ENCODE measurements around the gene TNFRSF18.
A peak's percentile ranks its signal among the peaks of the same experiment; 100 is the strongest.

TNFRSF18 gene

DNA sequence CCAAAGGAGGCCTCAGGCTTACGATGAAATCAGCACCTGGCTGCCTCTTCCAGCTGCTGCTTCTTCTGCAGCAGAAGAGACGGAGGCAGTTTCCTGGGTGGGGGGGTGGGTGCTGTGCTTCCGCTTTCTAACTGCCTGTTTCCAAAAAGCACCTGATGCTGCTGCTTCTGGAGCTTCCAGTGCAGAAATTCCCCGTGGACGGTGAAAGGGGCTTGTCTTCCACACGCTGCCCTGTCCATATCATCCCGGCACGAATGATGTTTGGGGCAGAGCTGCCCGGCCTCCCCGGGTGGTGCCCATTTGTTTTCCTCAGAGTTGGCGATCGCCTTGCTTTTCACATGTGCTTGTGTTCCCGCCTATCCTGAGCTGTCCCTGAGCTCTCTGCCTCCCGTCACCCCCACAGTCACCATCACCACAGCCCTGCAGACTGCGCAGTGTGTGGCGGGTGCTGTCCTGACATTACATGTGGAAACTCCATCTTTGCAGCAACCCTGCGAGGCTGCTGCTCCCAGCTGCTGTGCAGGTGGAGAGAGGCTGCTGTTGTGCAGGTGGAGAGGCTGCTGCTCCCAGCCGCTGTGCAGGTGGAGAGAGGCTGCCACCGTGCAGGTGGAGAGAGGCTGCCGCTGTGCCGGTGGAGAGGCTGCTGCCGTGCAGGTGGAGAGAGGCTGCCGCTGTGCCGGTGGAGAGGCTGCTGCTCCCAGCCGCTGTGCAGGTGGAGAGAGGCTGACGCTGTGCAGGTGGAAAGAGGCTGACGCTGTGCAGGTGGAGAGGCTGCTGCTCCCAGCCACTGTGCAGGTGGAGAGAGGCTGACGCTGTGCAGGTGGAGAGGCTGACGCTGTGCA is 30.9 kb downstream of the TNFRSF18 start:
- no peak for DNase-seq

DNA sequence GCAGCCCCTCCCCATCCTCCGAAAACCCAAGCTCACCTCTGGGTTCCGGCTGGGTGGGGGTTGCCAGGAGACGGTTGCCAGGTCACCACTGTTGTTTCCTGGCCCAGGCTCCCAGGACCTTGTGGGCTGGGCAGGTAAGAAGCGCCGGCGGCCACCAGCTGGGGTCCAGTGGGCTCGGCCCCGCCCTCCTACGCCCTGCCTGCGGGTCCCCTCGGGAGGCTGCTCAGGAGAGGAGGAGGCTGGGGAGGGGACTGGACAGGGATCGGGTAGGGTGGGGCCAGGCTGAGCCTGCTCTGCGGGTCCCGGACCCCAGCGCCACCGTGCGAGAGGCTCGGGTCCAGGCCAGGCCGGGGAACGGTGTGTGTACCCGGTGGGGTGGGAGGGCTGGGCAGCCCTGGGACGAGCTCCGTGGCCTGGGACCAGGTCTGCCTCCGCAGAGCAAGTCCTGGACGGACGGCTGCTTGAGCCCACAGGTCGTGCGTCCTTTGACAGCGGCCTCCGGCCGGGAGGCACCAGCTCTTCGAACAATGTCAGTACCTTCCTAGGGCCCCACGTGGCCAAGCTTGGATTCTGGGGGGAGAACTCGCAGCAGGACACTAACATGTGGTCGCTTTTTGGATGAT is 32.5 kb downstream of the TNFRSF18 start, which contains the start of gene TTLL10:
TSS of gene TTLL10 (plus strand) at position 88 of the 623 bp plus-strand sequence. CDS start 5,336 bp downstream, outside the sequence.
- DNase-seq: peak; percentile 42

DNA sequence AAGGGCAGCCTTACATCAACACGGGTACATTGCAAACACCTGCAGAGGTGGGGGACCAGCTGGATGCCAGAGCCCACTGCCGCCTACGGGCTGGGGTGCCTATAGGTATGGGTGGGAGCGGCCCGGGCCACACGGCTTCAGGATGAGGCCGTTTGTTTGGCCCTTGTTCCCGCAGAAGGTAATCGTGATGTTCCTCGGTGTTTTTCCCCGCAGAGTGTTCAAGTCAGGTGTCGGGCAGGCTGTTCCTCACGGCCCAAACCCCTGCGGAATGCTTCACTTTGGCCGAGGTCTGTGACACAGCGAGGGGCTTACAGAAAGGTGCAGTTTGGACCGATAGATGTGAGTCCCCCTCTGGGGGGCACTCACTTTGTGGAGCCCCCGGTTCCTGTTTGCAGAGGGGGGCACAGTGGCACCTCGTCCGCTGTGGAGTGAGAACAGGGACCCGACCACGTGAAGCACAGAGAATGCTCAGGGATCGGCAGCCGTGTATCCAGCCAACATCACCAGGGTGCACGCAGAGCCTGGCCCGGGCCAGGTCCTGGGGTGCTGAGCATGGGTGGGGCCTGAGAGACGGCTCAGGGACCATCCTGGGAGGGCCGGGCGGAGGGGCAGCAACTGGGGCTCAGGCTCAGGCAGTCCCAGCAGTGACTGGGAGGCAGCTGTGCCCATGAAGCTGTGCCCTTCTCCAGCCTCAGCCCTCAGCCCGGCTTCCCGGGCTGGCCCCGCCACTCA is 33.2 kb downstream of the TNFRSF18 start:
- DNase-seq: no peak

DNA sequence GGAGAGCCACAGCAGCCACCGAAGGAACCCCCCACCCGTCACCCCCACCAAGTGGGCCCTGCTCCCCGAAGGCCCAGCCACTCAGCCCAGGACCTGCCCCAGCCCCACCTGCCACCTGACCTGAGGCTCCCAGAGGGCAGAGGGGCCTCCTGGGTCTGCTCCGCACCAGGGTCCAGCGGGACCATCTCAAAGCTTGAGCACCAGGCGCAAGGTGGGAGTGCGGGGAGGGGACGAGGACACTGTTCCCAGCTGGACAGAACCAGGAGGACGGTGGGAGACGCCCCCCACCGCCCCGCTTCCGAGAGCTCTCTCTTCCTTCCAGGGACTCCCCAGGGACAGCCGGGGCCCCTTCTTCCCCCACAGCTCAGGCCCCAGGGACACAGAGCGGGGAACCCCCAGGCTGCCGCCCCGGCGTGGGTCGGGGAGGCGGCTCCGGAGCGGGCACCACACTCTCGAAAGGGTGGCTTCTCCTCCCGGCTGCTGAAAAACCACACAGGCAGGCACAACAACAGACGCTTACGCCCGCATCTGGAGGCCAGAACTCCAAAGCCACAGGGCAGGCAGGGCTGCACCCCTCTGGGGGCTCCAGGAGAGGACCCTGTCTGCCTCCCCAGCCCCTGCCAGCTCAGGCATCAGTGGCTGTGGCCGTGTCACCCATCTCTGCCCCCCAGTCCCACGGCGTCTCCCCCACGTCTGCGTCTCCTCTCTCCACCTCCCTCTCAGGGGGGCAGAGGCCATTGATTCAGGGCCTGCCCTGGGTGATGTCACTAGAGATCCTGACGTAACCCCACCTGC is 34.6 kb downstream of the TNFRSF18 start:
- DNase-seq: peak; percentile 18

DNA sequence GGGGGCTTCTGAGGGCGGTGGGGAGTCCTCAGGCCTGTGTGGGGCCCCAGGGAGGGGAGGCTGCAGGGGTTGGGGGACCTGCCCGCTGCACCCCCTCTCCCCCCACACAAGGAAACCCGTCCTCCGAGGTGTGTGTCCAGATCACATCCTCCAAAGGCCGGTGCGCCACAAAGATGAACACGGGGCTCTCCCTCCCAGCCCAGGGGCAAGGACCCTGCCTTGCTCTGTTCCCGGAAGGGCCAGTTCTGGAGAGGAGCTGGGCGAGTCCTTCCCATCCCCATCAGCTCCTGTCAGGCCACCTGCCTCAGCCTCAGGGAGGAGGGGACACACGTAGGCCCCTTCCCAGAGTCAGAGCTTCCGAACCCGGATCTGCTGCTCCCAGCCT is 35.2 kb downstream of the TNFRSF18 start:
- DNase-seq: no peak

DNA sequence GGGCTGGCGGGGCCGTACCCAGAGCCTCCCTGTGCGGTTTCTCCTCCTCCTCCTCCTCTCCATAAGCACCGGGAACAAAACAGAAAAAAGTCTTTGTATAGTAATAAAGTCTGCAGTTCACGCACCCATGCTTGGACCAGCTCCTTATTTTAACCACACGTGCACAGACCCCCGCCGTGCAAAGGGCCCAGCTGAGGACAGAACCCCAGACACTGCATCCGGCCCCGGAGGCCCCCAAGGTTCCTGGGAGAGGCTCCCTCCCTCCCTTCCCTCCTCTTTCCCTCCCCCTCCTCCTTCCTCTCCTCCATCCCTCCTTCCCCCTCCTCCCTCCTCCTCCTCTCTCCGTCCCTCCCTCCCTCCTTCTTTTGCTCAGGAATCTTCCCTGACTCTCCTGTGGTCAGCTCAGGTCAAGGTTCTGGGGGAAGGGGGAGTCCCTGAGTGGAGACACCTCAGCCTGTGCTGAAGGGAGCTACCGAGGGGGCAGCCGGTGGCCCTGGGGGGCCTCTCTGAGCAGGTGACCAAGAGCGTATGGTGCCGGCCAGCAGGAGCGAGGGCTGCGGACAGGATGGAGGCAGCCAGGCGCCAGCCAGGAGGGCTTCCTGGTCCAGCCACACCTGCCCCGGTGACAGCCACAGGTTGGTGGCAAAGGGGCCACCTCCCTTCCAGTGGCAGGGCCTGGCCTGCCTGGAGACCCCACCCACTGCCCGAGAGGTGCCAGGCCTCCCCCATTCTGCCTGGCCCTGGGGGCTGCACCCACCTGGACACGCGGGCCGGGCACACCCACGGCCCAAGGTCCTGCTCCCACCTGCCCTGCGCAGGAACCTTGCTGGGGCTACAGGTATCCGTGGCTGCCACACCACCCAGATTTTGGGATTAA is 35.9 kb downstream of the TNFRSF18 start:
- no peak for DNase-seq

DNA sequence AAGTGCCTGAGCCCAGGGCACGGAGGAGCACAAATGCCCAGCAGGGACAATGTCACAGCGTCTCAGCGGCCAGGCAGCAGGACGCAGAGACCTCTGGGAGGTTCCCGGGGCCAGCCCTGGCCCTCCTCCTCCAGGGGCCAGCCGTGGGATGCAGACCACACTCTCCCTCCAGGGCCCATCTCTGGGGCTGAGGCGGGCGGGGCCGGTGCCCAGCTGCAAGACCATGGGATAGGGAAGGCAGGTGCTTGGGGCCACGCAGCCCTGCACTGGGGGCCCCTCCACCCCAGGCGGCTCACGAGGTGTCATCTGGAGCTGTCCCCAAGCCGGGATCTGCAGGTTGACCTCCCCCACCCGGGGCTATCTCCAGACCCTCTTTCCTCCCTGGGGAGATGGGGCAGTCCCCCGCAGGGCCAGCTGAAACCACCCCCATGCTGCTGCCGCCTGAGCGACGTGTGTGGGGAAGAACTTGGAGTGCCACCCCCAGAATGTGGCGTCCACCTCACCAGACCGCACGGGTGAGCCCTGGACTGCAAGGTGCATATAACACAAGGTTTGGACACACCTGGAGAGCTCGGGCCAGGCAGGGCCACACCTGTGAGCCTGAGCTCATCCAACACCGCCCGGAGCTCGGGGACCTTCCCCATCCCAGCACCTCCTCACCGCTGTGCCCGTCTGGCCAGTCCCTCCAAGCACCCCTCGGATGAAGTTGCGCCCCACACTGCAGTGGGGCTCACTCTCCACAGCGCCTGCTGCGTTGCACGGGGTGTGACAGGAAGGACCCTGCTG is 36.8 kb downstream of the TNFRSF18 start:
- no peak for DNase-seq

DNA sequence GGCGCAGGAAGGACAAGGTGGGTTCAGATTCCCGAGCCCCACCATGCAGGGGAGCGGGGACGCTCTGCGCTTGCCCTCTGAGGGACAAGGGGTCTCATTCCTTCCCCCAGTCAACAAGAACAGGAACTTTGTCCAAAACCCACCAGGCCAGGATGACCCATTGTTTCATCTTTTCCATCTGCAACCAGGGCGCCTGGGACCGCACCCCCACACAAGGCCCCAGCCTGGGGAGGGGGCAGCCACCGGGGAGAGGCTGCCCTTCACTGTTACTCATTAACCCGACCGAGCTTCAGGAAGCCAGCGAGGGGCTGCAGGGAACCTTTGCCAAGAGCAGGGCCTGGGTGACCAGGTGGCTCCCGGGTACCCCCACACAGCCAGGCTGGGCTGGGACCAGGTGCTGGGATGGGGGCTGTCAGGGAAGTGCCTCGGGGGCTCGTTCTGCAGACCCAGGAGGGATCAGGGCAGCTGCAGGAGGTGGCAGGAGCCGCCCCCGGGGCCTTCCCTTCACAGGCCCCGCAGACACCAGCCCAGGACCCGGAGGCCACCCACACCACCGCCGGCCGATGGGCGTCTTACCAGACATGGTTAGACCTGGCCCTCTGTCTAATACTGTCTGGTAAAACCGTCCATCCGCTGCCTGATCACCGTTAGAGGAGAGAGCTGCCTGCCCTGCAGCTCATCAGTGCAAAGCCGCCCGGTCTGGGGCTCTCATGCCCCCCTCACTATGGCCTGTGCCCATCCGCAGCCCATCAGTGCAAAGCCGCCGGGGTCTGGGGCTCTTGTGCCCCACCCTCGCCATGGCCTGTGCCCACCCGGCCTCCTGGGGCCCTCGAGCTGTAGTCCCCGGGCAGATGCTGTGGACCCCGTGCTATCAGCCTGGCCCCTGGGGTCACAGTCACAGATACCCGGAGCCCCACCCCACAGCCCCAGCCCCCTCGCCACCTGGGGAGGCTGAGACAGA is 37.7 kb downstream of the TNFRSF18 start:
- no peak for DNase-seq

DNA sequence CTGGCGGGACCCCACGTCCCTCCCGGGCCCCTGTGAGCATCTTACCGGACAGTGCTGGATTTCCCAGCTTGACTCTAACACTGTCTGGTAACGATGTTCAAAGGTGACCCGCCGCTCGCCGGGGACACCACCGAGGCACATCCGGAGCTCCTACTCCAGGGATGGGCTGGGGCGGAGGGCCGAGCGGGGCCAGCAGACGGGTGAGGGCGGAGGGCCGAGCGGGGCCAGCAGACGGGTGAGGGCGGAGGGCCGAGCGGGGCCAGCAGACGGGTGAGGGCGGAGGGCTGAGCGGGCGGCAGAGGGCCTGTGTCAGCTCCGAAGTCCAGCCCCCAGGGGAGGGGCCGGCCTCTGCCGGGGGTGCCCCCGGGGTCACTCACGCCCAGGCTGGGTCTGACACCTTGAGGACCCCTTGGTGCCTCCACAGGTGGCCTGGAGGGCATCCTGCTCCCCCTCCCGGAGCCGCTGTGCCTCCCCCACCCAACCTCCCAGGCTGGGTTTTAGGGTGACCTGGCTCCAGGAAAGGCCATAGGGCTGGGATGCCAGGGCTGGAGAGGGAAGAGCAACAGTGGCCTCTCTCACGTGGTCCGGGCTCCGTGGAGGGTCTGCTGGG is 38.4 kb downstream of the TNFRSF18 start:
- DNase-seq: no peak

DNA sequence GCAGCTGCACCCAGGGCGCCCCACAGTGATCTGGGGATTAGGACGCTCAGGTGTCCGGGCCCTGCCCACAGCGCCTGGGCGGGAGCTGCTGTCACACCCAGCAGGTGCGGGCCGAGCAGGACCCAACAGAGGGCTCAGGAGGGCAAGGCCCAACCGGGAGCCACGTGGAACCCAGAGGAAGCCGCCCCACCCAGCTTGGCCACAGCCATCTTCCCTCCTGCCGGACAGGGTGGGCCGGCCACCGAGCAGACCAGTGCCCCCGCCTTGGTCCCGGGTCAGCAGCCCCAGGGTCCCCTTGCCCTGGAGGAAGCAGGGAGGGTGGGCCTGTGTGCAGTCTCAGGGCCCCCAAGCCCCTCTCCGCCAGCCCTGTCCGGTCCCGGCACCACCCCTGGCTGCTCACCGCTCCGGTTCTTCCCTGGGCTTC is 39.0 kb downstream of the TNFRSF18 start:
- DNase-seq: no peak

DNA sequence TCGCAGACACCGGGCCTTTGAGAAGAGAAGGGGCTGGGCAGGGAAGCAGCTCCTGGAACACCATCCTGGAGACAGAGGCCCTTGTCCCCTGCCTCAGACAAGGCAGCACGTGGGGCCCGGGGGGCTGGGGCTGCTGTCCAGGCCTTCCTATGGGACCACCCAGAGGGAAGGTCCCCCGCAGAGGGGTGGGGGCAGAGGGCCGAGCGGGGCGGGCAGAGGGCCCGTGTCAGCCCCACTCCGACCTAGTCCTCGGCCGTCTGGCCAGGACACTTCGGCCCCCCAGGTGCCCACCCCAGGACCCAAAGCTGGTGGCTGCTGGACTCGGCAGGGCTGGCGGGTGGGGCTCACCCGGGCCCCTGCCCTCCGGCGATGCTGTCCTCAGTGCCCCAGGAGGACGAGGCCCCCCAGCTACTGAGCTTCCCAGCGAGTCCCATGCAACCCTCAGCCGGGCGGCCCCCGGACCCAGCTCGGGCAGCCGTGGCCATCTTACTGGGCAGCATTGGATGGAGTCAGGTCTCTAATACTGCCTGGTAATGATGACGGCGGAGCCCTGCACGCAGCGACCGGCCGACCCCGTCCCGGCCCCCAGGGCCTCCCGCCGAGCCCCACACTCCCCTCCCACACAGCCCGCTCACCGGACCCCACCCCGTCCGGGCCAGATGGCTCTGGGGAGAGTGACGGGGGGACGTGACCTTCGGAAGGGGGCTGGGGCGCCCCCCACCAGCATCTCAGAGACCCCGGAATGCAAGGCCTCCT is 39.6 kb downstream of the TNFRSF18 start:
- no peak for DNase-seq

DNA sequence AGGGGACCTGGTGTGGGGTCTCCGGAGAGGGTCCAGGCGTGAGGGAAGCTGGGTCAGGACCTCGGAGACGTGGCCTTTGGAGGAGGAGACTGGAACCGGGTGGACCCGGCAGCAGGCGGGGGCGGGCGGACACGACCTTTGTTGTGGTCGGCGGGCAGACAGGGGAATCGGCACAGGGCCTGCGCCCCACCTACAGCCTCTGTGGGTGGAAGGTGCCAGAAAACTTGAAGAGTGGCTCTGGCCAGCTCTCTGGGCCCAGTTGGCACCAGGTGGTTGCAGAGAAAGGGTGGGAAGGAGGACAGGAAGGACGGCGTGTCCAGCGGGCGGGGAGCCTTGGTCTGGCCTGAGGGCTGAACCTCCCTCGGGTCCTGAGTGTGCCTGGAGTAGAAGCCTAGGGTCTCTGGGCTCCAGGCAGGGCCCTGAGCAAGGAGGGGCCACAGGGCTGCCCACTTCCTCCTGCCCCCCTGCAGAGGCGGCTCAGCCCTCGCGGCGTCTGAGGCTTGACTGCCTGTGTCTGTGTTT is 40.4 kb downstream of the TNFRSF18 start:
- DNase-seq: no peak

DNA sequence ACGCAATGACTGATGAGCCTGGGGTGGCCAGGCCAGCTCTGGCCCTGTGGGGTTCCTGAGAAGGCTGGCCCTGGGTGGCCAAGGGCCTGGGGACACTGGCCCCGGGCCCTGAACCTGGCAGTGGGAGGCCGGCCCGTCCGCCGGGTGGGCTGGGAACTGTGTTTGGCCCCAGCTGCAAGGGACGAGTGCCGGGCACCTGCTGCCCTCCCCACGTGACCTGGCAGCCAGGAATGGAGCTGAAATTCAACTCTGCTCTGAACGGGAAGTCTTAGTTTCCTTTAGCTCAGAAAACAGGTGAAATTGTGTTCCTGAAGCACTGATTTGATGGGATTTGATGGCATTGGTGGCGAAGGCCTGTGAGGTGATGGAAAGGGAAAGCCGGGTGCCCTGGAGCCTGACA is 40.9 kb downstream of the TNFRSF18 start:
- DNase-seq: no peak

DNA sequence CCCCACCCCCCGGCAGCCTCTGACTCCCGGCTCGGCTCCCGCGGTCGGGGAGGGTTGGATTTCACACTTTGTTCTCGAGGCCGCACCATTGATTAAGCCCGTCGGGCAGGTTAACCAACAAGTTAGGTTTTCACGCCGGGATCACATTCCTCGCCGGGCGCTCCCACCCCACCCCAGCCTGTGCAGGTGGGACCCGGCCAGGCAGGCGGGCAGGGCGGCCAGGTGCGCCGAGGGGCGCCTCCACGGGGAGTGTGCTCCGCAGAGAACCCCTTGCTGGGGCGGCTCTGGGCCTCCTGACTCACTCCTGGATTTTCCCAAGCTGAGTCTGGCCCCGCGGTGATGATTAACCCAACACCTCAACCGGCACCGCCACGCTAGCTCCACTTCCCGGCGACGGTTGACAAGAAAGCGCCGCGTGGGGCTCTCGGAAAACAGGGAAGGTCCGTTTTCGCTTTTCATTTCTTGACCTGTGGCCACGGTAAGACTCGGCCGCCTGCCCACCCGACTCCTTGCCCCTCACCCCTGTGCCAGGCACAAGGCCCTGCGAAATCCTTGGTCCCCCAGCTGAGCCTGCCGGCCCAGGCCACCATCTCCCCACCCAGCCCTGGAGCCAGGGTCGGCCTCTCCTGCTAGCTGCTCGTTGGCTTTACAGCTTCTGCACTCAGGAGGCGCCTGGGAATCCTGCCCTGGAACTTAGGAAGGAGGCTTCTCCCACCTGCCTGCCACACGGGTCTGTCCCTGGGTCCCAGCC is 41.5 kb downstream of the TNFRSF18 start:
- no peak for DNase-seq

DNA sequence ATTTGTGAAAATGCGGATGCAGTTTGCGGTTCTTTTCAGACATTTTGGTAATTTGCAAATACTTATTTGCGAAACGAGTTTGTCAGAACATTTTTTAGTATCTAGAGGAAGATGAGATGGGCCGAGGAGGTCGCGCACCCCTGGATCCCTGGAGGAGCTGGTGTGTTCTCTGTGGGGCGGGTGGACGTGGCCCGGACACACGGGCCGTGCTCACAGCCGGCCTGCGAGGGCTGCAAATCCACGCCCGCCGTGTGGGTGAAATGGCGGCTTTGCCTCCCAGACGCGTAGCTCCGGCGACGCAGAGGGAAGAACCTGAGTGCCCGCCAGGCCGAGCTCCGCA is 42.1 kb downstream of the TNFRSF18 start:
- no peak for DNase-seq

DNA sequence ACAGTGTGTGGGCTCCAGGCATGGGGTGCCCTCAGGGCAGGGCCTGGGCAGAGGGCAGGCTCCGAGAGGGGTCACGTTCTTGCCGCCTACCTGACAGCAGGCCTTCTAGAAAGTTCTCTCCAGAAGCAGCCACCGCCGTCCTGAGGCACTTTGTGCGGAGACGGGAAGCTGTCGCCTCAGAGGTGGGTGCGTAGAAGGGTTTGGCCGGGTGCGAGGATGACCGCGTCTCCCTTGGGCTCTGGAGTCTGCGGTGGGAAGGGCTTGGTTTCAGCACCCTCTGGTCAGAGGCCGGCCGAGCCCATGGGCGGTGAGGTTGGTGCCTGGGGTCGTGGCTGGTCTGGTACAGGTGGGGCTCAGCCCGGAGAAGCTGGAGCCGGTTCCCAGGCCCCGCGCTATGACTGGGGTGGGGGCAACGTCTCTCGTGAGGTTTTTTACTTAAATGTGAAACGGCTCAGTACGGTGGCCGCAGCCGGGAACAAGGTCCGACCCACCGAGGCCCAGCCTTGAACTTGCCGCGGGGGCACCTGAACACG is 42.8 kb downstream of the TNFRSF18 start:
- no peak for DNase-seq
